Activated effector memory CD4-positive, alpha-beta T cell treated with anti-CD3 and anti-CD28 coated beads, Interleukin-2, amount 50 U/mL, for 16 hours (primary cell): Measurements from ENCODE around the gene KL.

ENCODE experiments used
- DNase-seq: peaks from one replicate; pipeline ENCODE4 v3.0.0-alpha.2; 2020

The KL gene

DNA sequence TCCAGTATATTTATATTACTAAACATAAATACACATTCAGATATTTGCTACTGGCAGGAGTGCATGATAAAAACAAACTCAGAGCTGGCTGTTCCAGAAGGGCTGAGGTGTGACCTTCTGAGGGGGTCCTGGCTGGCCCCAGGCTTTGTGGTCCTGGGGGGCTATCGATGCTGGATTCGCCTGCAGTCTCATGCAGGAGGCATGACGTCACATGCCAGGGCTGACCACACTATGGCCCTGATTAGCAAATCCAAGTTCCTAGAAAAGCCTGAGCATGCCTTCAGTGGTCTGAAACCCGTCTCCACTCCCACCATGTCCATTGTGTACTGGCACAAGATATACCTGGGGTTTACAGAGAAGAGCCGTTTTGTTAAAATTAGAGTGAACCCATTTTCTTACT, 97.9 kb downstream of the KL start:
- DNase-seq = no peak

DNA sequence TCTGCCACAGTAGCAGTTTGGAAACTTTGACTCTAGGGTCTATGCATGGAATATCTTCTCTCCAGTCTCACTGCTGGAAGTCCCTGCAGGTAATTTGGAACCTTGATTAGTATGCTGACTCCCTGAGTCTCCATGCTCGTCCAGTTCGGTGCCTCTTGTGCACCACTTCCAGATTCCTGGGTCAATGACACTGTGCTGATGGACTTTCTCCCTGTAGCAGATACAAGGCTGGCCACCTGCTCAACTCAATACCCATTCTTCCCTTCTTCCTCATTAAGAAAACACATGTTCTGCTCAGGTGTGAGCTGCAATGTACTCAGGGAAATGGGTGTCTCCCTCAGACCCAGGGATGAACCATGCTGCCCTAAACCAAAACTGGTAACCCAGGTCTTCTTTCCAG, 99.1 kb downstream of the KL start:
- DNase-seq = no peak
